Stimulated activated CD8-positive, alpha-beta memory T cell treated with anti-CD3 and anti-CD28 coated beads, Interleukin-12 subunit alpha, Interleukin-12 subunit beta, amount 100 ng/mL, for 4 hours (primary cell): Measurements from ENCODE around the gene TTC21A.
"Not testable (repeated sequence)": the region's sequence is repeated elsewhere in the genome, so short reads cannot be mapped to it uniquely, and the experiment has no call there.

Experiments used
- DNase-seq: peaks from one replicate; pipeline ENCODE4 v3.0.0-alpha.2; 2020; ENCODE audit warnings: low read depth

The TTC21A gene

GRCh38 chr3:39107388-39108199, at the start of gene TTC21A, which contains the start of gene GORASP1:
TTC21A (plus strand) TSS chr3:39107680; CDS start chr3:39107838, 158 bp downstream.
GORASP1 (minus strand) TSS chr3:39107627; CDS start chr3:39107541, 86 bp downstream.
- DNase-seq = peak; percentile 55

GRCh38 chr3:39061228-39061627, 46.3 kb upstream of the TTC21A start:
- DNase-seq = not testable (repeated sequence)

GRCh38 chr3:39062180-39062579, 45.3 kb upstream of the TTC21A start:
- no peak for DNase-seq

- no peak for DNase-seq
These were observed 44.3 kb upstream of the TTC21A start for GRCh38 chr3:39063143-39063542.

GRCh38 chr3:39064646-39065045, 42.8 kb upstream of the TTC21A start:
- no peak for DNase-seq

GRCh38 chr3:39065197-39065596, 42.3 kb upstream of the TTC21A start:
- no peak for DNase-seq

GRCh38 chr3:39067286-39067685, 40.2 kb upstream of the TTC21A start:
- DNase-seq = no peak

GRCh38 chr3:39068556-39068955, 38.9 kb upstream of the TTC21A start:
- no peak for DNase-seq

- DNase-seq = no peak
These were observed 31.6 kb upstream of the TTC21A start for GRCh38 chr3:39075910-39076309.

GRCh38 chr3:39079530-39079929, 27.9 kb upstream of the TTC21A start:
- no peak for DNase-seq

GRCh38 chr3:39080026-39080425, 27.5 kb upstream of the TTC21A start:
- no peak for DNase-seq

GRCh38 chr3:39082666-39083313, 24.7 kb upstream of the TTC21A start:
- no peak for DNase-seq

GRCh38 chr3:39086144-39086543, 21.3 kb upstream of the TTC21A start:
- DNase-seq = no peak

- no peak for DNase-seq
These were observed 19.0 kb upstream of the TTC21A start for GRCh38 chr3:39088456-39088855.

GRCh38 chr3:39088889-39089288, 18.6 kb upstream of the TTC21A start:
- no peak for DNase-seq

GRCh38 chr3:39090922-39091321, 16.6 kb upstream of the TTC21A start:
- DNase-seq = no peak

- no peak for DNase-seq
These were observed 12.4 kb upstream of the TTC21A start for GRCh38 chr3:39094851-39095677.

- DNase-seq = no peak
These were observed 11.7 kb upstream of the TTC21A start for GRCh38 chr3:39095778-39096177.

GRCh38 chr3:39096775-39097174, 10.7 kb upstream of the TTC21A start:
- DNase-seq = no peak

GRCh38 chr3:39097716-39098472, 9.6 kb upstream of the TTC21A start:
- DNase-seq = no peak

GRCh38 chr3:39098473-39099000, 8.9 kb upstream of the TTC21A start:
- DNase-seq = no peak

- no peak for DNase-seq
These were observed 8.2 kb upstream of the TTC21A start for GRCh38 chr3:39099242-39099641.
